Liver (tissue), 3 donors: ENCODE results near the gene ABHD2.

Experiments used
- ATF3 ChIP-seq: IDR thresholded peaks from 2 replicates; pipeline ENCODE4 v1.6.1; 2016; ENCODE audit warnings: antibody characterized with exemption
- CTCF ChIP-seq: fragments of 150-350 bp; IDR thresholded peaks from 2 replicates; pipeline ENCODE4 v1.5.1; 2017; ENCODE audit warnings: improper control_type of control experiment, low read depth, low read length; ENCODE audit not compliant: missing input control
- EGR1 ChIP-seq, 2 donors: IDR thresholded peaks; 2 replicates each; pipeline ENCODE4 v1.6.1; 2016 to 2018; ENCODE audit warnings: antibody characterized with exemption in 2 of 2, low read depth in 2 of 2
- FOXA2 ChIP-seq: IDR thresholded peaks from 2 replicates; pipeline ENCODE4 v1.6.1; 2016; ENCODE audit warnings: antibody characterized with exemption
- JUND ChIP-seq, 2 donors: IDR thresholded peaks; 2 replicates each; pipeline ENCODE4 v1.6.1; 2016; ENCODE audit warnings: antibody characterized with exemption in 2 of 2
- RAD21 ChIP-seq, 2 donors: IDR thresholded peaks; 2 replicates each; pipeline ENCODE4 v1.6.1; 2016; ENCODE audit warnings: antibody characterized with exemption in 2 of 2, mild to moderate bottlenecking in 2 of 2
- REST ChIP-seq: IDR thresholded peaks from 2 replicates; pipeline ENCODE4 v1.6.1; 2016; ENCODE audit warnings: antibody characterized with exemption, mild to moderate bottlenecking
- SP1 ChIP-seq: IDR thresholded peaks from 2 replicates; pipeline ENCODE4 v1.6.1; 2018; ENCODE audit warnings: antibody characterized with exemption, mild to moderate bottlenecking
- YY1 ChIP-seq: IDR thresholded peaks from 2 replicates; pipeline ENCODE4 v1.6.1; 2016; ENCODE audit warnings: antibody characterized with exemption, mild to moderate bottlenecking
- ZBTB33 ChIP-seq: IDR thresholded peaks from 2 replicates; pipeline ENCODE4 v1.6.1; 2016; ENCODE audit warnings: antibody characterized with exemption
- donor health status: healthy.
- donor health status: healthy.

- TF ChIP-seq CTCF: no peak
- no peak for TF ChIP-seq EGR1 (IDR thresholded peaks at IDR 0.05; ENCODE audit: low read depth in 2 of 2)
- no peak for TF ChIP-seq RAD21 (IDR thresholded peaks at IDR 0.05)
- TF ChIP-seq ATF3: no peak
- no peak for TF ChIP-seq SP1
- TF ChIP-seq REST: no peak
- TF ChIP-seq JUND (IDR thresholded peaks at IDR 0.05): no peak
- TF ChIP-seq FOXA2: no peak
- TF ChIP-seq YY1: no peak
- TF ChIP-seq ZBTB33: no peak
These were observed 10.0 kb downstream of the ABHD2 start for GRCh38 chr15:89098281-89098680.
